HG03460 (cell line): ENCODE results near the gene ITGB6.
A peak's percentile ranks its signal among the peaks of the same experiment; 100 is the strongest.

ENCODE experiments used
- ATAC-seq: cut with Tn5 transposase; IDR thresholded peaks from one replicate; pipeline ENCODE4 v1.9.1; 2021; ENCODE audit not compliant: unreplicated experiment

The ITGB6 gene, protein sequence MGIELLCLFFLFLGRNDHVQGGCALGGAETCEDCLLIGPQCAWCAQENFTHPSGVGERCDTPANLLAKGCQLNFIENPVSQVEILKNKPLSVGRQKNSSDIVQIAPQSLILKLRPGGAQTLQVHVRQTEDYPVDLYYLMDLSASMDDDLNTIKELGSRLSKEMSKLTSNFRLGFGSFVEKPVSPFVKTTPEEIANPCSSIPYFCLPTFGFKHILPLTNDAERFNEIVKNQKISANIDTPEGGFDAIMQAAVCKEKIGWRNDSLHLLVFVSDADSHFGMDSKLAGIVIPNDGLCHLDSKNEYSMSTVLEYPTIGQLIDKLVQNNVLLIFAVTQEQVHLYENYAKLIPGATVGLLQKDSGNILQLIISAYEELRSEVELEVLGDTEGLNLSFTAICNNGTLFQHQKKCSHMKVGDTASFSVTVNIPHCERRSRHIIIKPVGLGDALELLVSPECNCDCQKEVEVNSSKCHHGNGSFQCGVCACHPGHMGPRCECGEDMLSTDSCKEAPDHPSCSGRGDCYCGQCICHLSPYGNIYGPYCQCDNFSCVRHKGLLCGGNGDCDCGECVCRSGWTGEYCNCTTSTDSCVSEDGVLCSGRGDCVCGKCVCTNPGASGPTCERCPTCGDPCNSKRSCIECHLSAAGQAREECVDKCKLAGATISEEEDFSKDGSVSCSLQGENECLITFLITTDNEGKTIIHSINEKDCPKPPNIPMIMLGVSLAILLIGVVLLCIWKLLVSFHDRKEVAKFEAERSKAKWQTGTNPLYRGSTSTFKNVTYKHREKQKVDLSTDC

DNA sequence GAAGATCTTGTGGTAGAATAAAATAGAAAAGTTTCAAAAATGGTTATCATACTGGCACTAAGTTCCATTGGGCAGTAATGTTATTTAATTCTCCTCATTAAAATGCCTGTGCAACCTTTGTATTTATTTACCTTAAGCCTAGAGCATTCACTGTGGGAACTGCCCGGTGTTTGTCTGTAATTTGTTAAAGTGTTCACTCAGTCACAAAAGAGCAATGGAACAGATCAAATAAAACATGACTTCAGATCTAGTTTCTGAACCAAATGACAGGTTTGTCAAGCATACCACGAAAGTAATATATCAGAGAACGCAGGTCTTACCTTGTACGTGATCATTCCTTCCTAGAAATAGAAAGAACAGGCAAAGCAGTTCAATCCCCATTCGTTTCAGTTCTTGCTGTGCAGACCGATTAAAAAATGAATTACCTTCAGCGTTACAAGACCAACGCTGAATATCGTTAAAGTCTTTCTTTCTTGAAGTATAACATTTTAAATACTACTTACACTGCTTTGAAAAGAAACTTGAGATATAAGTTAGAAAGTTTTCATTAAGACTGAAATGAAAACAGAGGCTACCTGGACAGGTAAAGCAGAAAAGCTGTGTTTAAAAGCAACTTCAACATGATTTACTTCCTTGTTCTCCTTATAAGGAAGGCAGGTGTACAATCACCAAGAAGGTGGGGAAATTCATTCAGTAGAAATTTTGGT lies at the start of gene ITGB6:
Gene ITGB6, minus strand, starts transcription at position 590 of the 707 bp plus-strand sequence. Its CDS starts 209 bp downstream, at position 381.
- no peak for ATAC-seq

DNA sequence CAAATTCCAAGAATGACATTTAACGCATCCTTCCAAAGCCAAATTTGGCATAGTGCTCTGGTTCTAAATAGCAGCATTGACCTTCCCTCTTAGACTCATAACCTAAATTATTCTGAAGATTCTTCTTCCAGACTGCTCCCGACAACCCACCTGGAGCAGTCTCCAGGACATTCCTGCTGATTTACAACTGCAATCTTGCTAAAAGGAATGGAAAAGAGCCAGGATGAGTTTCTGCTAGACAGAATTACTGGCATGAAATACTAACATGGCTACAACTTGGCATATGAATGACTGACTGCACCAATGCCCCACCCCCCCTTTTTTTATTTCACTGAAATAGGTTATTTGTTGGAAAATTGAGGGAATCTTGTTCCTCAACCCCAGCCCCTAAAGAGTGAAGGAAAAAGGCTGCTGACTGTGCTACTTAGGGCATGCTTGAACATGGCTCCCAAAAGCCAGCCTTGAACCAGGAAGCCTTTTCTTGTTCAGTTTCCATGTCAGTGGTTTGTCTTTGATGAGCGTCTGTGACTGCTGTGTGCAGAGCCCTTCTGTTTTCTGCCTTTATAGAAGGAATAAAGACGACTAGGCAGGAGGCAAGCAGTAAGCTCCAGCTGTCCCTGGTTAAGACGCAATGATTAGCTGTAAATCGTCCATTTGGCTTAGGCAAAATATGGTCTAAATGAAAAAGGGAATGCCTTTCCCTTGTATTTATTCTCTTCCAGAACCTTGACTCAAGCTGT lies 47.4 kb upstream of the ITGB6 start:
- ATAC-seq, result no peak

DNA sequence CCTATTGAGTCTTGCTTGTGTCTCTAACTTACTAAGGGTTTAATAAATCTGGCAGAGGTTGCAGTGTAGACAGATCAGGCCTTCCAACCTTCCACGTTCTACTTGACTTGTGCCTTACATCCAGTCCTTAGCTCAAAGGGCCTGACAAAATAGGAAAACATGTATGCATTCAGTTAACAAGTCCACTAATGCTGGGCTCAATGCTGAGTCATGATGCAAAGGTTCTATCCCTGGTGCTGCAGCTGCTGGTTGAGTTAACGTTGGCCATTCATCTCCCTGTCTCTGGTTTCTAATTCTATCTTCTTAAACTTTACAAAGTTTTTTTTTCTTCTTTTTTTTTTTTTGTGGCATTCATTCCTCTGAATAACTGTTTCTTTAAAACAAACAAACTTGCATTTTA lies 46.3 kb upstream of the ITGB6 start:
- no peak for ATAC-seq

DNA sequence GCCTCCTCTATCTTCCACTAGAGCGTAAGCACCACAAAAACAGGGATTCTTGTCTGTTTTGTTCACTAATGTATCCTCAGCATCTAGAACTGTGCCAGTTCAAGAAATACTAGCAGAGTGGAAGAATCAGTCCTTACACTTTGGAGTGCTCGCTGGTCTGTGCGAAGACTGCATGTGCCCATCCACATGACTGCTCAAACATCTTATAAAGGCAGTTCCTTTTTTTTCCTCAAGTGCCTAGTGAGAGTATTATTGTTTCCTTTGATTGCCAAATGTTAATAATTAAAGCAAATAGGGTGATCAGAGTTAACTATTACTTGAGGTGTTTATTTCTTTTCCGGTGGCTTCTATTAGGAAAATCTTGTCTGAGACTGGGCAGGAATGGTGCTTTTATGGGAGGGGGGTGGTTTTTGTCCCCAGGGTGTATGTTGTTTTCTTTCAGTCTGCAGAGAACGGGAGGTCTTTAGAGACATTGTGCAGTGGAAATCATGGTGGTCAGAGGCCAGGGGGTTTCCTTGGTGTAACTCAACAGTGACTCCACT lies 45.6 kb upstream of the ITGB6 start:
- ATAC-seq, result no peak

DNA sequence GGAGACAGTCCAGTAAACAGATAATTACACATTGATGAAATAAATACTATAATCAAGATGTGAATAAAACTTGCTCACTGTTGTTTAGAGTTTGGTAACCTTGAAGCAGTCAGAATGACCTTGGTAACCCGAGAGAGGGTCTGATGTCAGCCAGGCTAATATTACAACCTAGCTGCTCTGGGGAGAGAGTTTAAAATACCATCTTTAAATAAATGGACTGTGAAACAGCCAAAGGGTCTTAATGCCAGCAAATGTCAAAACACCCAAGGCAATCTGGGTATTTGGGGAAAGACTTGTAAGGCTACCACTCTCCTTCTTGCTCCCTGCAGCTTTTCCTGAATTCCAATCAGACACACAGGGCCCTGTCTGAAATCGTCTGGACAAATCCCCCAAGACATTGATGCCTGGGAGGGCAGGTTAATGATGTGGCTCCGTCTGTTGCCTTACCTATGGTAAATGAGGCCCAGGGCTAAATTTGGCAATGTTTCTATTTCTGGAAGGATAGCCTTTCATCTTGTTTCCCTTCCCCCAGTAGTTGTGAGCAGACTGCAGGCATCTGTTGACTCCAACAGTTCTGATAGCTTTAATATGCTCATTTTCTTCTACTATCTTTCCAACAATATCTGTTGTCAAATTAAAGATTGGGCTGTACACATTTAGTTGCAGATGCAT lies 43.0 kb upstream of the ITGB6 start:
- ATAC-seq, result no peak

DNA sequence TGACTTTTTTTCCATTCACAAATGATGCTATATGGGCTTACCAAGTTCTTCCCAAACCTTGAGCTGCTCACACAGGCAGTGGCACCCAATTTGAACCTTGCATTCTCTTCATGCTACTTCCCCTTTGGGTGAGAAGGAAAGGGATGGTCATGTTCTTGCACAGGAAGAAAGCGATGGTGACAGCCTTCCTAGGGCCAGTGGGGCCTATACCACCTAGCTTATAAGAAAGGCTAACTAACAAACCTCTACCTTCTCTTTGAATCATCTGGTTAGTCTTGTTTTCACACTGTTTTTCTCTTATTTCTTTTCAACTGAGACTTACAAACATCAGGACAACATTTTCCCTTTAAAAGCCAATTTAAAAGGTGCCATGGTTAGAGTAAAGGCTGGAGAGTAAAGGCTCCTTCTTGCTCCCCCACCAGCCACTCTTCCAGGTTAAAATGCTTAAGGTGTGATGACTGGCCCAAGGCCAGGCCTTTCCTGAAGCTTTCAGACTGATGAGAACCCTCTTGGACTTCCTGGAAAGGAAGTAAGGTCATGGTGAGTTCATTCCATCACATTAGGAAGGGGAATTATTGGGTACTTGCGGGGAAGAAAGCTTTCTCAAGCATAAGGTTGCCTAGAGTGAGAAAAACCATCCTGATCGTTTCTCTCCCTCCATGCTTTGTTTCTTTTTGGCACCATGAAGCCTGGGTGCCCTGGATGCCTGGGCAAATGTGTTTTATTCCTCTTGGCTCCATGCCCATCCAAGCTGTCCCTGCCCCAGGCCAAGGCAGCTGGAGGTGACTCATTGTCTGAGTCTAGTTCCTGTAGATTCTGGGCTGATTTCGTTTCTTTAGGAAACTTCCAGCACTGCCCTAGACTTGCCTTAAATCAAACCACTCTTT lies 41.4 kb upstream of the ITGB6 start:
- no peak for ATAC-seq

DNA sequence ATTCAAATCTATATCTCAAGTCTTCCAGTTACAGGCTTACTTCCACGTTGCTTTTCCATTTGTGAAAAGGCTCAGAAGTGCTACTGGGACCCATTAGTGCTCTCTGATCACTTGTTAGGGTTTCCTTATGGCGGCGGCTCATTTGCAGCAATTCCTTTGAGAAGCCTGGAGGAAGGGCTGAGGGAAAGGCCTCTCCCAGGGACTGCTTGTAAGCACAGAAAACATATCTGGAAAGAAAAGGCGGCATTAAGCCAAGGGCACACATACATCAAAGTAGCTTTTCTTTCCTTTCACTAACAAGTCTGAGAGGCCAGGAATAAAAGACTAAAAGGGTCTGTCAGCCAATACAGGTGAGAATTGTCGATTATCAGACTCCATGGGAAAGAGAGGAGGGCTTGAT lies 39.4 kb upstream of the ITGB6 start:
- ATAC-seq, result no peak

DNA sequence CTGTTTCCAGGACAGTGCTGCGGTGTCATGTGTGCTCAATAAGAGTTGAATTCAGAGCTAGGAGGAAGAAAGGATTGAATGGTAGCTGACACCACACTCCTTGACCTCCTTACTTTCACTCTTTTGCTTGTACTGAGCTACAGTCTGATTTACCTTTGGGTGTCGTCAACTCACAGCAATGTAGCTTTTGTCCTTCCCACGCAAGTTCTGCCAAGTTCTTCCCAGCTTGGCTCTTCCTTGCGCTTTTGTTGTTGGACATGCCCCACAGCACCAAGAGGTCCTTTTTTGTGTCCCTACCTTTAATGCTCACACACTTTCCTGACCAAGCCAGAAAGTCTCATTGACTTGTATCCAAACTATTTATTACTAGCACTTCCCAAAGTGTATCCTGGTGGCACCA lies 38.3 kb upstream of the ITGB6 start:
- no peak for ATAC-seq

DNA sequence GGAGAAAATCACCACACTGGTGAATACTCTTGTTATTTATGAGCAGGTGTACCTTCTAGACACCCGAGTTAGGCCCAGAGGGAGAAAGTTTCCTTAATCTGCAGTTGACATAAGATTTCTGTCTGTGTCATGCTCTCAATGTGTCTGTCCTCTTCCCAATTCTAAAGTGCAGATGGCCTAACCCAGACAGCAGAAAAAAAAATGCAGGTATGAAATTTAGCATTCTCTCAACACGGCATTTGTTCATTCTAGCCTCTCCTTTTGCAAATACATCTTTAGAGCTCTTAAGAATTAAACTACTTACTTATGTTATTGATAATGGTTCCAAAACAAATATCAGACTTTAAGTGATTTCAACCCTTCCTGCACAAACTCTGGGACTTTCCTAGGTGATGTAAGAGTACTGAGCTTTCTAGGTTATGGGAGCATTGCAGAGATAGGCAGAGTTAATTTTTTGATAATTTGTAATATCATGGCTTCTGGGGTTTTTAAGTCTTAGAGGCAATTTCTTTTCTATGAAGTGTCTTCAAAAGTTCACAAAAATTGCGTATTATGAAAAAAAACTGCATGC lies 32.9 kb upstream of the ITGB6 start:
- ATAC-seq, result no peak

DNA sequence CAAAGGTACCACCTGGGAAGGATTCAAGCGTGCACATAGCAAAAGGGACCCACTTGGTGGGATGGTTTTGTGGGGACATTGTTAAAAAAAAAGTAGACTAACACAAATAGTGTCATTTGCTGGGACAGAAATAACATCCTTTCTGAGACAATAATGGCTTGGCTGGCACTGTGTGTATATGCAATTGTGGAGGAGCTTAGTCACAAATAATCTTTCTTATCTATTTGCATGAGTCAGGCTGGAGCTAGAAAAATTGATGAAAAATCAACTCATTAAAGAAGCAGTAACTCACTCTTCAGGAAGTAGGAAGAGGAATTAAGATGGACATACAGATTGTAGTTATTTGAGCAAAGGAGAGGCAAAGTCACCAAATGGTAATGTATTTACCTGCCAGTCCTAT lies 29.5 kb upstream of the ITGB6 start:
- no peak for ATAC-seq

DNA sequence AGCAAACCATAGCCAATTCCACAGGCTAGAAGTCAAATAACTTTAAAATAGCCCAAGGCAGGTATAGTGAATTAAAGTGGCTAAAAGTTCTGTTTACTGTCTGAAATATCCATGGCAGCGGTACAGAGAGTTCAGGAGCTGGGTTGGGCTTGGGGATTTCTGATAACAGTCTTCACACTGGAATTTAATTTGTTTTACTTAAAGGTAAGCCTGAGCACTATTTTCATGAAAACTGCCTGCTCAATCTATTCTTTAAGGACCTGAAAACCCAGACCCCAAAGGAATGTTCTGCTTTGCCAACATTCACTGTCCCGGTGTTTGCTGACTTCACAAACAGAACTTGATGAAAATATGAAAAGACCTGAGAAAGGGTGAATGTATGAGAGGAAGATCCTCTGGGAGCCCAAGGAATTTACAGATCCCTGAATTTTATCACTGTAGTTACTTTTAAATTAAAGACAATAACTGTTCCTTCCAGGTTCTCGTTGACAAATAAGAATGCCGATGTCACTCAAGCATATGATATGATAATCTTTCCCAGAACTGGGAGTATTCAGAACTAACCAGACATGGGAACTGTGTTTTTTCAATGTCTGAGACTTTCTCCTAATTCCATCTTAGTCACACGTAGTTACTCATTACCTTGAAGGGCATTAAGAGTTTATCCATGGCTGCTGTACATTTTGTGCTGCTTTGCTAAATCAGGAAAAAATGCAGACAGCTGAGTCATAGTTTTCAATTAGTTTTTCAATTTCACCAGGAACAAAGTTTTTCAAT lies 28.3 kb upstream of the ITGB6 start:
- ATAC-seq, result no peak

DNA sequence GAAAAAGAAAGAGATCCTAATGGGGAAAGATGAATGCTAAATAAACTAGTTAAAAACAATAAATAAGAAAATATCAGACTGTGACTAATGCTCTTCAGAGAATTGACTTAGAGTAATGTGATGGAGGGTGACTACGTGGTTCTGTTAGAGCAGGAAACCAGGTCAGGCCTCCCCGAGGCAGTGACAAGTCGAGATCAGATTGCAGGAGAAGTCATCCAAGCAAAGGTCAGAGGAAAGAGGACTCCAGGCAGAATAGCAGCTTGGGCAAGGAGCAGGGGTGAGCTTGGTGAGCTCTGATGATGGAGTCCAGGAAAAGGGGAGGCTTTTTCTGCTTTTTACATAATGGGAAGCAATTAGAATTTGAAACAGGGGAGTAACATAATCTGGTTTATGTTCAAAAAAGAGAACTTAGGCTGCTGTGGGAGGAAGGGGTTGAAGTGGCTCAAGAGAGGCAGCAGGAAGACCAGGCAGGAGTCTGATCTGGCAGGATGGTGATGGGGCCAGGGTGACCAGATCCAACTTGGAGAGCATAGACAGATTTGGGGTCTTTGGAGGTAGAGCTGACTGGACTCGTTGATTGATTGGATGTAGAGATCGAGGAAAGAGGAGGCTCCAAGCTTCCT lies 27.3 kb upstream of the ITGB6 start:
- ATAC-seq, result no peak

DNA sequence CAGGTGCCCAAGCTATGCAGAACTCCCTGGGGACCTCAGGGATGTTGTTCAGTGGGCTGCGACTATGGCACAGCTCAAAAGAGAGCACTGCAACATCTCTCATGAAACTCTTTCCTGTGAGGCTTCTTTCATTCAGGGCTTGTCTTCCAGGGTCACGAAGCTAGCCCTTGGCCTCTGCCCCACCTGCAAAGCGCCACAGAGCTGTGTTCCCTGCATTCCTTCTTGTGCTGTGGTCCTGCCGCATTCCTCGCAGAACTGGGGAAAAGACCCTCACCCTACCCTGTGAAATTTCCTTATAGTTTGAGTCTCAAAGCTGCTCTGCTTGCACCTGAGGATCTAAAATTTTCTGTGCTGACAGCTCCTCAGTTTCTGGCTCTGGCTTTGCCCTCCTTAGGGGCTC lies 26.3 kb upstream of the ITGB6 start:
- no peak for ATAC-seq

DNA sequence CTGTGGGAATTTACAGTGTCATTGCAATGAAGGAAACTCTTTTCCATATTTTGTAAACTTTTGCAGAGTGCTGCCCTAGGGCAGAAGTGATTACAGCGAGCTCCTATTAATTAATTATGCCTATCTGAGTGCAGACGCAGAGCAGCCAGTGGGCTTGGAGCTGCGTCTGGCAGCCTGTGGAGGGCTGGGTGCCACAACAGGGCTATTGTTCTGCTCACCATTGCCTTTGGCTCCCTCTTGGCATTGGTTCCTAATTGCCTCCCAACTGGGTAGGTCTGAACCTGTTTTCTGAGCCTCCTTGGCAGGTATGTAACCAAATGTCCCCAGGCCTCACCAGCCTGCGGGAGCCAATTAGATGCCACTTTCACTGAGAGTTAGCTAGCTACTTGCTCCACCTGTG lies 25.6 kb upstream of the ITGB6 start:
- no peak for ATAC-seq

DNA sequence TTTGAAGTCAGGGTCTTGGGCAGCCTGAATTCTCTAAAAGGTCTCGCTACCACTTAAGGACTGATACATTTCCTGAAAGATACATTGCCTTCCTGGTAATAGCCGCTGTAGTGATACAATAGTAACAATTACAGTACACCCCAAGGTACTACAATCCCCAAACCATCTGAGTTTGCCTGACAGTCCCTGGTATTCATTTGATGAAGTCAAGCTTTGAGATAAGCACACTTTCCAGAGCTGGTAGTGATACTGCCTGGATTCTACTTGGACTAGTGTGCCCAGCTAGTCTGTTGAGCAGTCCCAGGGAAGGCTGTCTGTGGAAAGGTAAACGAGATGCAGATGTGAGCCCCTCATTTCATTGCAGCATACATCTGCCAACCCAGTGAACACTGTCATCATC lies 24.4 kb upstream of the ITGB6 start:
- ATAC-seq, result no peak

DNA sequence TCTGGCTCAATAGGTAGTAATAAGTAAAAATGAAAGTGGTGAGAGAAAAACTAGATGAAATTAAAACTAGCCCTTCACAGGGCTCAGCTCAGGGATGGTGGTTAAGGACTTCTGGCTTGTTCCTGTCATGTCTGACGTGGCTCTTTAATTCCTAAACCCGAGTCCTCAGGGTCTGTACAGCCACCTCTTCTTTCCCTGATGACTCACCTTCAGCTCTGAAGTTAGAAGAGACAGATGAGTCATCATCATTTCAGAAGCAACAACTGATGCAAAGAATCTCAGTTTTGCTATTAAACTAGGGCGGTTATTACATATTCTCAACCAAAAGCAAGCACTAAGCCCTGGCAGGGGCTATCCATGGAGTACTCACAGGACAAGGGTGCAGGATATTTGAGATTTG lies 24.0 kb upstream of the ITGB6 start:
- peak; percentile 89 for ATAC-seq

DNA sequence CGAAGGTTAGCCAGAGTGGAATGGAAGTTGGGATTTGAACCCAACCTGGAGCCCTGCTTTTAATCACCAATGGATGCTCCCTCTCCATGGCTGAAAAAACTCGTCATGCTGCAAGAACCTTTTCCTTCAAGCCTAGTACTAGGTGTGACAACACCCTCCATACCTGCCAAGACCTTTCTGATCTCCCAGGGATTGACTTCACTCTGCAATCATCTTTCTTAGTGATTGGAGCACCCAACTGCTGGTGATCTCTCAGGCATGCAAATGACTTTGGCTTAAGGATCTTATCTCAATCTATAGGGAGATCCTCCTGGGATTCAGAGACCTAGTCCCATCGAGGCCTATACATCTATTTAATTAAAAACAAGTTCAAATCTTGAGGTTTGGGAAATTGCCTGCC lies 23.5 kb upstream of the ITGB6 start:
- ATAC-seq, result no peak
